HT1080 (cell line): ENCODE measurements around the gene DNAH11. TPM values are rescaled to one million over a fixed set of nuclear protein-coding genes. Genes with fewer than 3 reads are reported as not detected.

Experiments used
- DNase-seq: peaks from one replicate; pipeline ENCODE4 v3.0.0-alpha.2; 2015; ENCODE audit warnings: low read depth
- total RNA-seq: library from RNA; depleted of rRNA; stranded (reverse); fragments of >200 nt; shearing (Covaris generic); gene quantifications from 2 replicates; pipeline ENCODE4 v1.2.3, GENCODE V29; 2014

Gene DNAH11
- total RNA-seq, 1 experiment from 2014 or later: 7.5 TPM

- DNase-seq: peak; percentile 72
Measured at GRCh38 chr7:21767300-21767900, 224.6 kb downstream of the DNAH11 start.

- no peak for DNase-seq
Measured at GRCh38 chr7:21768279-21768678, 225.4 kb downstream of the DNAH11 start.

GRCh38 chr7:21771266-21771665 is 228.4 kb downstream of the DNAH11 start:
- DNase-seq: no peak

- no peak for DNase-seq
Measured at GRCh38 chr7:21771906-21772610, 229.2 kb downstream of the DNAH11 start.

GRCh38 chr7:21773326-21773725 is 230.5 kb downstream of the DNAH11 start:
- DNase-seq: no peak

GRCh38 chr7:21777921-21778320 is 235.1 kb downstream of the DNAH11 start:
- no peak for DNase-seq

- DNase-seq: no peak
Measured at GRCh38 chr7:21778953-21779352, 236.1 kb downstream of the DNAH11 start.

GRCh38 chr7:21782996-21783395 is 240.2 kb downstream of the DNAH11 start:
- DNase-seq: no peak

GRCh38 chr7:21784989-21785388 is 242.2 kb downstream of the DNAH11 start:
- DNase-seq: no peak

- DNase-seq: no peak
Measured at GRCh38 chr7:21805791-21806190, 263.0 kb downstream of the DNAH11 start.

- no peak for DNase-seq
Measured at GRCh38 chr7:21806388-21806787, 263.5 kb downstream of the DNAH11 start.

GRCh38 chr7:21819048-21819447 is 276.2 kb downstream of the DNAH11 start:
- DNase-seq: no peak

GRCh38 chr7:21828841-21829240 is 286.0 kb downstream of the DNAH11 start:
- DNase-seq: no peak

GRCh38 chr7:21829731-21830130 is 286.9 kb downstream of the DNAH11 start:
- DNase-seq: no peak

- no peak for DNase-seq
Measured at GRCh38 chr7:21844742-21845141, 301.9 kb downstream of the DNAH11 start.

- DNase-seq: peak; percentile 87
Measured at GRCh38 chr7:21850531-21851285, 307.9 kb downstream of the DNAH11 start.

- DNase-seq: no peak
Measured at GRCh38 chr7:21851559-21851967, 308.7 kb downstream of the DNAH11 start.

- peak; percentile 58 for DNase-seq
Measured at GRCh38 chr7:21865631-21866204, 322.9 kb downstream of the DNAH11 start.

GRCh38 chr7:21866731-21867130 is 323.9 kb downstream of the DNAH11 start:
- DNase-seq: no peak

- DNase-seq: no peak
Measured at GRCh38 chr7:21867226-21867625, 324.4 kb downstream of the DNAH11 start.

GRCh38 chr7:21867816-21868575 is 325.2 kb downstream of the DNAH11 start:
- DNase-seq: no peak

- no peak for DNase-seq
Measured at GRCh38 chr7:21868576-21868850, 325.7 kb downstream of the DNAH11 start.
